Astrocyte (in vitro differentiated cells and primary cell): ENCODE data around the gene WDR6.

Source experiments
- CTCF ChIP-seq: IDR thresholded peaks from 2 replicates; pipeline ENCODE4 v1.5.1; 2011; ENCODE audit warnings: low read depth, mild to moderate bottlenecking, inconsistent platforms, low read length, moderate library complexity; ENCODE audit not compliant: insufficient read depth
- EZH2 ChIP-seq: IDR thresholded peaks from 2 replicates; pipeline ENCODE4 v1.6.1; 2012; ENCODE audit warnings: mild to moderate bottlenecking, low read length, inconsistent platforms; ENCODE audit not compliant: insufficient read depth

GRCh38 chr3:49020330-49021212 is 13.4 kb downstream of the WDR6 start:
- no peak for TF ChIP-seq EZH2
- no peak for TF ChIP-seq CTCF
